ENCODE measurements around the gene TMEM218. TPM values are rescaled to one million over a fixed set of nuclear protein-coding genes. Genes with fewer than 3 reads are reported as not detected.

TMEM218 gene
- total RNA-seq, 1 donor, result 27.2 TPM

GRCh38 chr11:125088123-125088522 lies 23.3 kb downstream of the TMEM218 start:
- H3K4me3 ChIP-seq (ENCODE audit: low read depth, low read length), result no peak overlapping the region
- DNase-seq (ENCODE audit: low read depth), result no peak
- no peak for TF ChIP-seq CTCF (IDR thresholded peaks at IDR 0.05; ENCODE audit: insufficient read depth, low read depth, low read length)

- no peak overlapping the region for H3K4me3 ChIP-seq (ENCODE audit: low read depth, low read length)
- no peak for TF ChIP-seq CTCF (IDR thresholded peaks at IDR 0.05; ENCODE audit: insufficient read depth, low read depth, low read length)
- DNase-seq (ENCODE audit: low read depth), result no peak
Observed at GRCh38 chr11:125086633-125087296, 24.7 kb downstream of the TMEM218 start.

- no peak for DNase-seq (ENCODE audit: low read depth)
- TF ChIP-seq CTCF (IDR thresholded peaks at IDR 0.05; ENCODE audit: insufficient read depth, low read depth, low read length), result no peak
- H3K4me3 ChIP-seq (ENCODE audit: low read depth, low read length), result no peak overlapping the region
Observed at GRCh38 chr11:125085301-125086081, 25.9 kb downstream of the TMEM218 start.

GRCh38 chr11:125084761-125085231 lies 26.6 kb downstream of the TMEM218 start:
- no peak for TF ChIP-seq CTCF (IDR thresholded peaks at IDR 0.05; ENCODE audit: insufficient read depth, low read depth, low read length)
- no peak overlapping the region for H3K4me3 ChIP-seq (ENCODE audit: low read depth, low read length)
- DNase-seq (ENCODE audit: low read depth), result no peak

GRCh38 chr11:125084057-125084416 lies 27.4 kb downstream of the TMEM218 start:
- no peak for DNase-seq (ENCODE audit: low read depth)
- no peak for TF ChIP-seq CTCF (IDR thresholded peaks at IDR 0.05; ENCODE audit: insufficient read depth, low read depth, low read length)
- no peak overlapping the region for H3K4me3 ChIP-seq (ENCODE audit: low read depth, low read length)

GRCh38 chr11:125083312-125084056 lies 27.9 kb downstream of the TMEM218 start:
- H3K4me3 ChIP-seq (ENCODE audit: low read depth, low read length), result no peak overlapping the region
- DNase-seq (ENCODE audit: low read depth), result no peak
- no peak for TF ChIP-seq CTCF (IDR thresholded peaks at IDR 0.05; ENCODE audit: insufficient read depth, low read depth, low read length)

Measured in fibroblast of villous mesenchyme (primary cell).